ENCODE results near the gene THBD. TPM values are rescaled to one million over a fixed set of nuclear protein-coding genes. Genes with fewer than 3 reads are reported as not detected.

THBD gene
- total RNA-seq, 6 experiments from 2014 or later = 1.4 to 15.6 (median 4.9) TPM

GRCh38 chr20:23069108-23069507, 19.6 kb upstream of the THBD start:
- Histone ChIP-seq H3K27ac (no peak overlapping the region), H3K4me1 (no peaks in the 10 kb centered on the region), H3K9me3 (no peaks in the 10 kb centered on the region), H3K36me3 (no peaks in the 10 kb centered on the region), H3K4me3 (no peak overlapping the region), H3K27me3 (no peaks in the 10 kb centered on the region)
- DNase-seq (no peak), ATAC-seq (no peak)
- 47% methylated on average over 2 of the region's 2 CpGs for WGBS (ENCODE audit: insufficient coverage, low coverage, low lambda C conversion rate, missing lambda C conversion rate)
- intact Hi-C loops (cut with DNase I) = no loop called here
- TF ChIP-seq CTCF (IDR thresholded peaks at IDR 0.05) = no peak
- no peak for TF ChIP-seq POLR2A (IDR thresholded peaks at IDR 0.05)

- no peaks in the 10 kb centered on the region for H3K27me3 ChIP-seq
- no peaks in the 10 kb centered on the region for H3K36me3 ChIP-seq
- DNase-seq (no peak), ATAC-seq (no peak)
- H3K4me1 ChIP-seq = peaks cover 0 to 3% (median 0%) of the 10 kb centered on the region in 4 donors
- WGBS (ENCODE audit: insufficient coverage, low coverage, low lambda C conversion rate, missing lambda C conversion rate) = 86% methylated on average over 1 of the region's 1 CpG
- intact Hi-C loops (cut with DNase I) = no loop called here
- H3K27ac ChIP-seq = no peak overlapping the region
- TF ChIP-seq CTCF (IDR thresholded peaks at IDR 0.05) (no peak), POLR2A (IDR thresholded peaks at IDR 0.05) (no peak)
- H3K4me3 ChIP-seq = no peak overlapping the region
- no peaks in the 10 kb centered on the region for H3K9me3 ChIP-seq
These were observed 18.8 kb upstream of the THBD start for GRCh38 chr20:23068283-23068682.

- ATAC-seq (no peak), DNase-seq (no peak)
- WGBS (ENCODE audit: insufficient coverage, low coverage, low lambda C conversion rate, missing lambda C conversion rate) = 57% methylated on average over 2 of the region's 3 CpGs
- H3K4me3 ChIP-seq = no peak overlapping the region
- no peak overlapping the region for H3K27ac ChIP-seq
- H3K4me1 ChIP-seq = peaks cover 0 to 3% (median 0%) of the 10 kb centered on the region in 4 donors
- H3K9me3 ChIP-seq = no peaks in the 10 kb centered on the region
- intact Hi-C loops (cut with DNase I) = no loop called here
- H3K27me3 ChIP-seq = no peaks in the 10 kb centered on the region
- TF ChIP-seq CTCF (IDR thresholded peaks at IDR 0.05) (no peak), POLR2A (IDR thresholded peaks at IDR 0.05) (no peak)
- no peaks in the 10 kb centered on the region for H3K36me3 ChIP-seq
These were observed 17.3 kb upstream of the THBD start for GRCh38 chr20:23066772-23067171.

- WGBS (ENCODE audit: insufficient coverage, low coverage, low lambda C conversion rate, missing lambda C conversion rate) = 39% methylated on average over 9 of the region's 9 CpGs
These were observed 16.1 kb upstream of the THBD start for GRCh38 chr20:23065266-23066201.

More at GRCh38 chr20:23065266-23066201, 16.1 kb upstream of the THBD start:
- Histone ChIP-seq H3K4me3 (no peak overlapping the region), H3K9me3 (no peaks in the 10 kb centered on the region), H3K27me3 (no peaks in the 10 kb centered on the region), H3K36me3 (no peaks in the 10 kb centered on the region), H3K4me1 (peaks cover 0 to 3% (median 0%) of the 10 kb centered on the region in 4 donors), H3K27ac (no peak overlapping the region)
- ATAC-seq = no peak
- DNase-seq = no peak
- intact Hi-C loops (cut with DNase I) = no loop called here
- no peak for TF ChIP-seq POLR2A (IDR thresholded peaks at IDR 0.05)
- no peak for TF ChIP-seq CTCF (IDR thresholded peaks at IDR 0.05)

Data from right lobe of liver (tissue), 6 donors.